Lower leg skin (tissue), 4 donors: ENCODE data around the gene MYL12A. TPM values are rescaled to one million over a fixed set of nuclear protein-coding genes. Genes with fewer than 3 reads are reported as not detected.

ENCODE experiments used
- DNase-seq, 2 donors: peaks; one replicate each; pipeline ENCODE4 v3.0.0-alpha.2; 2019; ENCODE audit warnings: low spot score in 2 of 2
- H3K4me3 ChIP-seq: fragments of 200-600 bp; sonication (generic); 2 replicates; pipeline ENCODE4 v1.5.1; 2017; ENCODE audit warnings: mild to moderate bottlenecking, low read depth; ENCODE audit not compliant: poor library complexity, severe bottlenecking
- CTCF ChIP-seq, 3 donors: fragments of 450-650 bp; IDR thresholded peaks; one replicate each; pipeline ENCODE4 v1.5.1; 2016; ENCODE audit warnings: antibody characterized with exemption in 3 of 3, mild to moderate bottlenecking in 3 of 3, moderate library complexity in 2 of 3
- POLR2A ChIP-seq, 2 donors: fragments of 450-650 bp; IDR thresholded peaks; one replicate each; pipeline ENCODE4 v1.6.1; 2016 to 2017; ENCODE audit warnings: antibody characterized with exemption in 2 of 2, mild to moderate bottlenecking in 1 of 2, moderate library complexity in 1 of 2
- WGBS, 2 donors: methylation state at CpG; one replicate each; pipeline ENCODE4 v1.1.5; 2018; 5-methylcytosine and 5-hydroxymethylcytosine counted together
- intact Hi-C: fragments of 100-400 bp; cut with DNase I; formaldehyde crosslinking; loops from one replicate; pipeline ENCODE4 v1.15.0; 2023; ENCODE audit warnings: low total_unique reads
- total RNA-seq, 4 donors: library from RNA; depleted of rRNA; stranded (reverse); fragments of >200 nt; gene quantifications; one replicate each; pipeline ENCODE4 v1.1.0, GENCODE V29; 2016

MYL12A gene
- total RNA-seq, 4 donors from 2014 or later = 240 to 337 (median 294) TPM

- no peak for TF ChIP-seq POLR2A (IDR thresholded peaks at IDR 0.05)
- TF ChIP-seq CTCF (IDR thresholded peaks at IDR 0.05) = no peak
- no peak overlapping the region for H3K4me3 ChIP-seq
- WGBS, 2 donors = 92 to 93% methylated on average over 6 of the region's 6 CpGs
- intact Hi-C loops = no loop called here
- no peak for DNase-seq
Measured at GRCh38 chr18:3221496-3221895, 26.1 kb upstream of the MYL12A start.

- DNase-seq = no peak
- intact Hi-C loops = no loop called here
- no peak overlapping the region for H3K4me3 ChIP-seq
- 64 to 77% methylated on average over 1 of the region's 1 CpG for whole genome bisulfite sequencing, 2 donors
- TF ChIP-seq CTCF (IDR thresholded peaks at IDR 0.05) (no peak), POLR2A (IDR thresholded peaks at IDR 0.05) (no peak)
Measured at GRCh38 chr18:3223356-3223755, 24.2 kb upstream of the MYL12A start.

- no peak for TF ChIP-seq CTCF (IDR thresholded peaks at IDR 0.05)
- TF ChIP-seq POLR2A (IDR thresholded peaks at IDR 0.05) = no peak
- WGBS, 2 donors = 75 to 93% methylated on average over 3 of the region's 3 CpGs
- intact Hi-C loops = no loop called here
- DNase-seq = no peak
- no peak overlapping the region for H3K4me3 ChIP-seq
Measured at GRCh38 chr18:3224223-3224622, 23.4 kb upstream of the MYL12A start.

- no peak overlapping the region for H3K4me3 ChIP-seq
- 89 to 93% methylated on average over 3 of the region's 3 CpGs for WGBS, 2 donors
- intact Hi-C loops = no loop called here
- DNase-seq = no peak
- TF ChIP-seq POLR2A (IDR thresholded peaks at IDR 0.05) = no peak
Measured at GRCh38 chr18:3225588-3225987, 22.0 kb upstream of the MYL12A start.

GRCh38 chr18:3226048-3226447 is 21.6 kb upstream of the MYL12A start:
- intact Hi-C loops = no loop called here
- H3K4me3 ChIP-seq = no peak overlapping the region
- 92% methylated on average over 6 of the region's 6 CpGs for WGBS, 2 donors
- TF ChIP-seq POLR2A (IDR thresholded peaks at IDR 0.05) (no peak), CTCF (IDR thresholded peaks at IDR 0.05) (no peak)
- DNase-seq = no peak

GRCh38 chr18:3230401-3231334 is 16.9 kb upstream of the MYL12A start:
- TF ChIP-seq CTCF (IDR thresholded peaks at IDR 0.05) = no peak
- no peak for TF ChIP-seq POLR2A (IDR thresholded peaks at IDR 0.05)
- WGBS, 2 donors = 86% methylated on average over 9 of the region's 9 CpGs
- intact Hi-C loops = no loop called here
- no peak overlapping the region for H3K4me3 ChIP-seq
- DNase-seq = no peak
